ENCODE measurements around the gene TTF2.
"Not testable (repeated sequence)": the region's sequence is repeated elsewhere in the genome, so short reads cannot be mapped to it uniquely, and the experiment has no call there.

The TTF2 gene

GRCh38 chr1:117098287-117098890 lies 38.3 kb downstream of the TTF2 start:
- no peak for DNase-seq (ENCODE audit: extremely low read depth, low read depth)
- TF ChIP-seq, protein P1, sequence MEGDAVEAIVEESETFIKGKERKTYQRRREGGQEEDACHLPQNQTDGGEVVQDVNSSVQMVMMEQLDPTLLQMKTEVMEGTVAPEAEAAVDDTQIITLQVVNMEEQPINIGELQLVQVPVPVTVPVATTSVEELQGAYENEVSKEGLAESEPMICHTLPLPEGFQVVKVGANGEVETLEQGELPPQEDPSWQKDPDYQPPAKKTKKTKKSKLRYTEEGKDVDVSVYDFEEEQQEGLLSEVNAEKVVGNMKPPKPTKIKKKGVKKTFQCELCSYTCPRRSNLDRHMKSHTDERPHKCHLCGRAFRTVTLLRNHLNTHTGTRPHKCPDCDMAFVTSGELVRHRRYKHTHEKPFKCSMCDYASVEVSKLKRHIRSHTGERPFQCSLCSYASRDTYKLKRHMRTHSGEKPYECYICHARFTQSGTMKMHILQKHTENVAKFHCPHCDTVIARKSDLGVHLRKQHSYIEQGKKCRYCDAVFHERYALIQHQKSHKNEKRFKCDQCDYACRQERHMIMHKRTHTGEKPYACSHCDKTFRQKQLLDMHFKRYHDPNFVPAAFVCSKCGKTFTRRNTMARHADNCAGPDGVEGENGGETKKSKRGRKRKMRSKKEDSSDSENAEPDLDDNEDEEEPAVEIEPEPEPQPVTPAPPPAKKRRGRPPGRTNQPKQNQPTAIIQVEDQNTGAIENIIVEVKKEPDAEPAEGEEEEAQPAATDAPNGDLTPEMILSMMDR (IDR thresholded peaks at IDR 0.05; ENCODE audit: low read depth, low read length) = no peak

DNA sequence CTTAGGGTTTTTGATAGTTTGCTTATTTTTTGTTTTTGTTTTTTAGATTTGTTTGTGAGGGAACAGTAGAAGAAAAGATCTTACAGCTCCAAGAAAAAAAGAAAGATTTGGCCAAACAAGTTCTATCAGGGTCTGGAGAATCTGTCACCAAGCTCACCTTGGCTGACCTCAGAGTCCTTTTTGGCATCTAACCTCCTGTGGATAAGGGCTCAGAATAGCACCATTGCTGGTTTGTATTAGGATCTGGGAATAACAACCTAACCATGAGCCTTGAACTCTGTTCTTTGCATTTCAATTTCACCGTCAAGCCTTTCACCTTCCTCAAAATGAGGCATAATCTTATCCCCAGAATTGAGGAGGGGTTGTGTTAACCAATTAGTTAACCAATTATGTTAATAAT lies 41.2 kb downstream of the TTF2 start:
- DNase-seq (ENCODE audit: extremely low read depth, low read depth) = no peak

GRCh38 chr1:117101858-117102257 lies 41.7 kb downstream of the TTF2 start:
- not testable (repeated sequence) for DNase-seq (ENCODE audit: extremely low read depth, low read depth)

More for the DNA sequence above, 41.2 kb downstream of the TTF2 start:
- TF ChIP-seq, protein P1 (IDR thresholded peaks at IDR 0.05; ENCODE audit: low read depth, low read length) = no peak

DNA sequence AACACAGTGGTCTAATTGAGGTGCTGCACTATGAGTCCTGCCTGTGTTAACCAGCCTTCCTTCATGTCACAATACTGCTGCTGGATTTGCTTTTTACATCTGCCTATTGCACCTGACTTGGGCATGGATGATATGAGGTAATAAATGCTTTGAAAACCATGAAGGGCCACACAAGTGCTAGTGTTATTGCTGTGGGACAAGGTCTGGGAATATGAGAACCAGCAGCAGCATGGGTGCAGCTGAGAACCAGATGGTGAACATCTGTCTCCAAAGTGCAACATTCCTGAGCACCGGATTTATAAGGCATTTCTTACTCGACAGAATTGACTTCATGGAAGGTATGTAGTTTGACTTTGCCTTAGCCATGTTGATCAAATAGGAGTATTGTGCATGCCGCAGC lies 44.9 kb downstream of the TTF2 start:
- TF ChIP-seq, protein P1 (IDR thresholded peaks at IDR 0.05; ENCODE audit: low read depth, low read length) = no peak
- peak; percentile 28 for DNase-seq (ENCODE audit: extremely low read depth, low read depth)

GRCh38 chr1:117105722-117106121 lies 45.6 kb downstream of the TTF2 start:
- no peak for DNase-seq (ENCODE audit: extremely low read depth, low read depth)
- TF ChIP-seq, protein P1 (IDR thresholded peaks at IDR 0.05; ENCODE audit: low read depth, low read length) = no peak

DNA sequence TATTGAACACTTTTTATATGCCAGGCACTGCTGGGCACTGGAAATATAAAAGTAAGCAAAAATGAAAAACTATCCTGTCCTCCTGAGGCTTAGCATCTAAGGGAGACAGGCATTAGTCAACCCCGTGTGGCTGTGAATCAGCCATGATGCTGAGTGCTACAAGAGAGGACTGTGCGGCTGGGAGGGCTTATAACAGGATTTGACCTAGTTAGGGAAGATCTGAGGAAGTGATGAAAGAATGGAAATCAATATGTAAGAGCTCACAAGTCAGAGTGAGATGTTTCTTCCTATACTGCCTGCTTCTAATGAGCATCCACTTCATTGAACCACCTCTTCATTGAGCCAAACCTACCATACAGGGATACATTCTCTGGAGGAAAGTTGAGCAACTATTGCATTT lies 46.4 kb downstream of the TTF2 start:
- no peak for DNase-seq (ENCODE audit: extremely low read depth, low read depth)
- TF ChIP-seq, protein P1 (IDR thresholded peaks at IDR 0.05; ENCODE audit: low read depth, low read length) = no peak

DNA sequence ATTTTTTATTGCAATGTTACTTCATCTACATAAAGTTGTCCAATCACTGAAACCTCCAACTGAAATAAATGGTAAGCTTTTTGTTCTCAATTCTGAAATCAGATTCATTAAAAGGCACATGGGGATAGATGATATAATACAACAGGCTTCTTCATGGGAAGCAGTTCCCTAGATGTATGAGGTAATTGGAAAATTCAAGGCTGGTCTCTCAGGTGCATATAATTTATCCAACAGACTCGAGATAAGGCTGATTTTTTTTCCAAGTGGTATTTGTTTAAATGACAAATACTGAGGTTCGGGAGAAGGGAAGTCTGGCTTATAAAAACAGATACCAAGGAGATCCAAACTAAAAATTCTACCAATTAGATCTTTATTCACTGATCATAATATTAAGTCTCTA lies 47.2 kb downstream of the TTF2 start:
- DNase-seq (ENCODE audit: extremely low read depth, low read depth) = no peak
- TF ChIP-seq, protein P1 (IDR thresholded peaks at IDR 0.05; ENCODE audit: low read depth, low read length) = no peak

DNA sequence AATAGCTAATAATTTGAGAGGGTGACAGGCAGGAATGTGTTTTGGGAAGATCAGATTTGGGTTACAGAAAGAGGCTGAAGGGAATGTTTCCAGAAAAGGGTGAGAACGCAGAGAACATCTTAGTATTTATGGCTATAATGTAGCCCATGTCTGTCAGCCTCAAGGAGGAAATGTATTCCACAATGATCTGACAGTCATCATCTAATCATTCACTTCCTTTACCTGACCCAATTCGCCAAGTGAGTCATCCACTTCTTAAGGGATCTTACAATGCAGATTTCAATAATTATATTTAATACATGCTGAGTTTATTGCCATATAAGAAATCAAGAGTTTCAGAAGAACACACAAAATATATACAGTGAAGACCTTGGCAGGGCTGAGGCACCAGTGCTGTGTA lies 50.6 kb downstream of the TTF2 start:
- no peak for DNase-seq (ENCODE audit: extremely low read depth, low read depth)

More for the DNA sequence above, 50.6 kb downstream of the TTF2 start:
- TF ChIP-seq, protein P1 (IDR thresholded peaks at IDR 0.05; ENCODE audit: low read depth, low read length) = no peak

All from AG09319 (cell line).